GM12892 (cell line): ENCODE measurements around the gene ABCB1.

ENCODE experiments used
- DNase-seq: peaks from one replicate; pipeline ENCODE4 v3.0.0; 2011; ENCODE audit not compliant: insufficient read length
- FAIRE-seq: peaks from 2 replicates; lab custom pipeline; 2011; peaks lifted over from hg19 to GRCh38; lab: Jason Lieb, UNC
- POLR2A ChIP-seq: IDR thresholded peaks from 2 replicates; pipeline ENCODE4 v1.6.1; 2011; ENCODE audit warnings: low read depth, low read length, control low read depth
- POLR2AphosphoS5 ChIP-seq: IDR thresholded peaks from 2 replicates; pipeline ENCODE4 v1.6.1; 2011; ENCODE audit warnings: low read depth, low read length, control low read depth
- TAF1 ChIP-seq: IDR thresholded peaks from 2 replicates; pipeline ENCODE4 v1.6.1; 2011; ENCODE audit warnings: low read depth, mild to moderate bottlenecking, control low read depth, low read length, borderline replicate concordance

Gene ABCB1

DNA sequence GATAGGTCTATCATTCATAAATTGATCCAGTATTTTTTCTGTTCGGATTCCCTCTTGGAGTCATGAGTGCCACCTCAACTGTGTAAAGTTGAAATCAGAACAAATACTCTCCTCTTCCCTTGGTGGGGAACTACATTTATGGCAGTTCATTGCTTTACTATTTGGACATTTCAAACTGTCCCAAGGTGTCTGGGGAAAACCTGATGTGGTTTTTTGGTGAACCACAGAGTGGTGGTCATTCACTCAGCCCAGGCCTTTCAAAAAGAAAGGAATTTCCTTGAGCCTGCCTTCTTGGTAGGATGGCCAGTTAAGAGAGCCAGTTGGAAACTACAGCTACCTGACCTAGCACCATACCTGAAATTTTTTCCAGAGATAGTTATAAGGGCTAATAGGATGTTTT lies 59.0 kb downstream of the ABCB1 start:
- no peak for TF ChIP-seq TAF1
- FAIRE-seq (no peak), DNase-seq (no peak)

DNA sequence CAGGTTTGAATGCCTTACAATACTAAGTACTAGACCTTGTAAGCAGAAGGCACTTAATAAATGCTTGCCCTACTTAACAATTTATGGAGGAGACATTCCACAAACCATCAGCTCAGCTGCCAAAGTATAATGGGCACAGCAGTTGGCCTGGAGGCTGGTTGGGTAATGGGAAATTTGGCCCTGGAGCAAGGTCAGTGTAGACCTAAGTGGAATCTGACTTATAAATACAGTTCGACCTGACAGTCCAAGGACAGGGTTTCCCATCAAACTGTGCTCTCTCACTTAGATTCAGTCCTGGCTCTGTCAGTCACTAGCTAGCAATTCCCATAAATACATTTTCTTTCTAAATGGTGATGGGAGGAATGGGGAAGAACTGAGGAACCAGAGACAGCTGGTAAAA lies 62.6 kb downstream of the ABCB1 start:
- DNase-seq (no peak), FAIRE-seq (no peak)
- no peak for TF ChIP-seq POLR2AphosphoS5
- TF ChIP-seq TAF1 = no peak
- TF ChIP-seq POLR2A = no peak

DNA sequence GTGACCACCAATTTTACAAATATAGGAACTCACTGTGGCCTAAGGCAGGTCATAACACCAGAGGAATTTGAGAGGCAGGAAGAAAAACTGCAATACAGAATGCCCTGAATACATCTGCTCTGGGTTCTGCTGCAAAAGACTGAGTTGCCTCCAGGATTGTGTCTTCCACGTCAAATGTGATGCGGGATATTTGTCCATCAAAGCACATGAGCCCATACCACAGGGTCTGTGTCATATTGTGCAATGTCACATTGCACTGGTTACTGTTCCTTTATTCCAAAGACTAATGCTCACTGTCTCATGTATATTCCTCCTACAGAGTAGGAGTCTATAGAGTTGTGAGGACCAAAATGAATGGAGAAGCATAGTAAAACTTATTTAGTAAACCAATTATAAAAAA lies 66.6 kb downstream of the ABCB1 start:
- TF ChIP-seq TAF1 = no peak
- no peak for TF ChIP-seq POLR2AphosphoS5
- TF ChIP-seq POLR2A = no peak
- FAIRE-seq = no peak
- DNase-seq = no peak

DNA sequence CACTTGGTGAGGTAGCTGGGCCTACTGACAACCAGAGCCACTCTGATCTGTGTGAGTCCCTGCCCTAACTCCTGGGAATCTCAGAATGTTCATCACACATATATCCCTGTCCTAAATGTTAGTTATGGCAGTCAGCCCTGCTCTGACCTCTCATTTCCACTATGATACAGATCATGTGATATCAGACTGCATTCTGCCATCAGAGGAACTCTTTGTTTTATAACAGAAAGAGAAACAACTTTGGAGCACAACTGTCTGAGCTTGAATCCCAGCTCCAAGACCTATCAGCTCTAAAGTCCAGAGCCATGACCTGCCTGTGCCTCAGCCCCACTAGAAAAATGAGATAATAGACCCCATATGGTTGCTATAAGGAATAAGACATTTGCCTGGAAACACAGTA lies 70.6 kb downstream of the ABCB1 start:
- FAIRE-seq = no peak
- DNase-seq = no peak
- TF ChIP-seq POLR2AphosphoS5 (no peak), POLR2A (no peak), TAF1 (no peak)

DNA sequence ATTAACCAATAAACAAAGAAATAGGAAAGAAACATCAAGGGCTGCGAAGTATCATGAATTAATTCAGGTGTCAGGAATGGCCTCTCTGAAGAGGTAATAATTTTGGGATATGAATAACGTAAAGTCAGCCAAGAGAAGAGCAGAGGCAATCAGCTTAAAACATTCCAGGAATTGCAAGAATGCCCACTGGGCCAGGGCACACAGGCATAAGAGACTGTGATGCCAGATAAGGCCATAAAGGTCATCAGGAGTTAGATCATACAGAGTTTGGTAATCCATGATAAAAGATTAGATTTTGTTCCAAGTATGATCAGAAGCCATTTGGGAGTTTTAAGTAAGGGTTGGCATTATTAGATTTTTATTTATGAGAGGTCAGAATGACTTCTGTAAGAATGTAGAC lies 72.0 kb downstream of the ABCB1 start:
- no peak for FAIRE-seq
- DNase-seq = no peak
- TF ChIP-seq POLR2AphosphoS5 (no peak), POLR2A (no peak), TAF1 (no peak)

DNA sequence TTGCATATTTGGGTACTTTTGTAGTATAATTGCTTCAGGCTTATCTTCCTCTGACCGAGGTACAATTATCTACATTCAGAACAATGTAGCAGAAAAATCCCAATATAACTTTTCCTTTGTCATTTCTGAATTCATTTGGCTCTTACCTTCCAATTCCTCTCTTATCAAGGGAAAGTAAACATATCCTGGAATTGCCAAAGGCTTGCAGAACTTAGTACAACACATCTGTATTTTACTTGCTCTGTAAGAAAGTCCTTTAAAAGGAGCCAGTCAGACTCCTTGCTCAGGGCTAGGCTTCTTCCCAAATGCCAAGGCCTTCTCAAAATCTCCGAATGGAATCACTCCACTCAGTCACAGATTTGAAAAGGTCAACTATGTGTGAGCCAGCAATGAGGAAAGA lies 81.9 kb downstream of the ABCB1 start:
- DNase-seq = no peak
- no peak for TF ChIP-seq POLR2AphosphoS5
- TF ChIP-seq TAF1 = no peak
- TF ChIP-seq POLR2A = no peak

DNA sequence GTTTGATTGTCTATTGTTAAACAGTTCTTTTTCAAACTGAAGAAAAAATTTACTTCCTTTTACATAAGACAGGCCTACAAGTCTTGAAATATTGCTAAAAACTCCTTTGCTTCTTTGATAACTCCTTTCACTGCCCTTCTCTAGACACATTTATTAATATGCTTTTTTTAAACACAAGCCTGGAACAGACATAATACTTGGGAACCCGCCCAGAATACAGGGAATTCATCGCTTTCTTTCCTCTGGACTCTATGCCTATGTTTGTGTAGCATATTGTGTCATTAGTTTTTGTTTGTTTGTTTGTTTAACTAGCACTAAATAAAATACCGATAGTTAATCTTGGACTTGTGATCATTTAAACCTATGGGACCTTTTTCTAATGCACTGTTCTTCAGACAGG lies 82.8 kb downstream of the ABCB1 start:
- DNase-seq (no peak), FAIRE-seq (no peak)
- no peak for TF ChIP-seq POLR2AphosphoS5
- no peak for TF ChIP-seq TAF1
- no peak for TF ChIP-seq POLR2A

More for the DNA sequence above, 81.9 kb downstream of the ABCB1 start:
- FAIRE-seq = no peak

DNA sequence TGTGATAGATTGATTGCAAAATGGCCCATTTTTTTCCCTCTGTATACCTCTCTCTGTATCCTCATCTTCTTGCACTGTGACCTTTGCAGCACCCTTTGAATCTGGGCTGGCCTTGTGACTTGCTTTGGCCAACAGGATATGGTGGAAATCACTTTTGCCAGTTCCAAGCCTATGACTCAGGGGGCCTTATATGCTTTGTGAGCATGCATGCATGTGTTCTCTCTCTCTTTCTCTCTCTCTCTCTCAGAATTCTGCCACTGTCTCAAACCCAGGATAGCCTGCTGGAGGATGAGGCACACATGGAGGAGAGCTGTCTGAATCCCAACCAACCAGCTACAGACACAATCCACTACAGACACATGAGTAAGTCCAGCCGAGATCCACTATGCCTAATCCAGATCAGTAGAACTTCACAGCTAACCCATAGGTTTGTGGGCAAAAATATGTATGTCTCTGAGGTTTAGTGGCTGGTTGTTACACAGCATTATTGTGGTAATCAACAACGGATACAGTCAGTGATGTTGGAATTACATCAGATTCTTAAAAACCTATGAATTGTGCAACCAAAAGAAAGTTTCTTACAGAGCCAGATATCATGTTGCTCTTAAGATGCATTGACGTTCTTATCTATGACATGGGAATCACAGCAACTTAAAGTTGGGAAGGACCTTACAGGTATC lies 83.4 kb downstream of the ABCB1 start:
- DNase-seq = no peak
- no peak for FAIRE-seq
- TF ChIP-seq TAF1 = no peak
- no peak for TF ChIP-seq POLR2A
- no peak for TF ChIP-seq POLR2AphosphoS5

DNA sequence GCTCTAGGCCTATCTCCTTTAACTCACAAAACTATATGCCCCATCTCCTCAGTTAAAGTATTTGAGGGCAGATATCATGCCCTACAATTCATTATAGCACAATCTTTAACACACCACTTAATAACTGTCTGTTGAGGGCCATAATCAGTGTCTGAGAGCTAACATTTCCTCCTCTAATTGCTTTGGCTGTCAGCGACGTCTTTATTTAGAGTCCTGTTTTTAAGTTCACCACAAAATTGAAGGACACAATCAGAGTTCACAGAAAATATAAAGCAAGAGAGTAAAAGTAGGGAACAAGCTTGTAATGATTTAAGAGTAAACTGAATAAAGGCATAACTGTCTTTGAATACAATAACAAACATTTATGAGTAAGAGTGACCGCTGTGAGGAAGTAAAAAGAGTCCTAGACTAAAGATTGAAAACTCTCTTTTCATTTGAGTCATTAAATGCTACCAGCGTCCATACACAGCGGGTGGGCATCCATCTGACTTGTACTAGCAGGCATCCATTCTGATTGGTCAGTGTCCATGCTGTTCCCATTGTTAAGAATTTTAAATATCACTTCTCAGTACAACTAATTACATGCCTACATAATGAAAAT lies 86.8 kb downstream of the ABCB1 start:
- TF ChIP-seq POLR2A = no peak
- no peak for TF ChIP-seq TAF1
- TF ChIP-seq POLR2AphosphoS5 = no peak
- FAIRE-seq (no peak), DNase-seq (no peak)

DNA sequence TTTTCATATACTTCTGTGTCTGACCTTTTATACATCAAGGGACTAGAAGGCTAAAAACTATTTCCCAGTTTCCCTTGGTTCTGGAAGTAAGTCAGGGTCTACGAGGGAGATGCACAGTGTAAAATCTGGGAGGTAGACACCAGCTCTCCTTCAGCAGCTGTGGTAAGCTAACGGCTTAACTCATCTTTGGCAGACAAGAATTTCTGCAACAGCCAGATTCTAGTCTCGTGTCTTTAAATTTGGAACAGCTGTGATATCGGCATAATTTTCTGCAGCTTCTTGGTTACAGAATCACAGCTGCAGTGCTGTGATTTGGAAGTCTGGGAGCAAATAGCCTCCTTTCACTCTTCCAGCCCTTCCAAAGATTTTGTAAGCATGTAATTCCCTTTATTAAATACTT lies 87.8 kb downstream of the ABCB1 start:
- DNase-seq (no peak), FAIRE-seq (no peak)
- TF ChIP-seq TAF1 (no peak), POLR2AphosphoS5 (no peak), POLR2A (no peak)

DNA sequence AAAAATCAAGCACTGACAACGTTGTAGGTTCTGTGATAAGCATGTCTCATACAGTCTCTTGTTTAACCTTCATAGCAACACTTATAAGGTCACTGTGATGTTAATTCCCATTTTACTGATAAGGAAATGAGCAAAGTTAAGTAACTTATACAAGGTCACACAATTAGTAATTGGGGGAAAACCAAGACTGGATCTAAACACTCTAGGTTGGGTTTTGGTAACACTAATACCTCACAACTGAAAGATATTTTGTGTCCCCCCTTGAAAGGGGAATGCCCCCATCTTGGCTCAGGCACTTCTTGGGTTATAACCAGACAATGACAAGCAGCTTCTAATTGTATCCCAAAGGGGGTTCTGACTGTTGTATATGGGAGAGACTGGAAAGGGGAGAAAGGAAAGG lies 89.2 kb downstream of the ABCB1 start:
- no peak for FAIRE-seq
- TF ChIP-seq TAF1 (no peak), POLR2AphosphoS5 (no peak), POLR2A (no peak)
- no peak for DNase-seq

DNA sequence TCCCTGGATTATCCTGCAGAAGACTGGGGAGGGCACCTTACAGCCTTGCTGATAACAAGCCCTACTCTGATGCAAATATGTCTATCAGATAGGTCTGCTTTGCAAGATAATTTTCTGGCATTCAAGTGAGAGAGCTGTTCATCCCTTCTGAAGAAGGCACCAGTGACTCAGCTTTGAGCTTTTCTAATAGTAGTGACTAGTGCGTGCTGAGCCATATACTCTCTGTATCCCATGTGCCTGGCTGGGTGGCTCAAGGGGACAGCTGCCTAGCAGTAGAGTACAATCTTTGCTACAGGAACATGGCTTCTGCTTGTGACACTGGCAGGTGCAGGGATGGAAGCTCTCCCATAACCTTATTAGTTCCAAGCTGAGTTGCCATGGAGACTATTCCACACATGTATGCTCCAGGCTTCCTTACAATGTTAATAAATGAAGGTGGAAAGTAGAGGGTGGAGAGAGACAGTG lies 90.2 kb downstream of the ABCB1 start:
- DNase-seq = no peak
- TF ChIP-seq POLR2A = no peak
- TF ChIP-seq POLR2AphosphoS5 = no peak
- no peak for TF ChIP-seq TAF1
- no peak for FAIRE-seq

DNA sequence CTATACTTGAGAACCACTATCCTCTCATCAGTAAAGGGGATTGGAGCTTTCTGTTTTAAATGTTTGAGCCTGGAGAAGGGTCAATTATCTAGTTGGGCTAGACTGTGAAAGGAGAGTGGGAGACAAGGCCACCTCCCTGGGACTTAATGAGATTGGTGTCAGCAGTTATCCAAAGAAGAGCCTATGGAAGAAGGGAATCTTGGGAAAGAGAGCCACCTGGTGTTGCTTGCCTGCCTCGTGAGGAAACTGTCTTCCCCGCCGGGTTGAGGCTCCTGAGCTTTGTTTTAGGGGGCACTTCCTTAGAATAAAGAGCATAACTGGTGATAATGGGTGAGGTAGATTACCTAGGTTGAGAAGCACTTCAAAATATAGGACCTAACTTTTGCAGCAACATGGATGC lies 93.2 kb downstream of the ABCB1 start:
- FAIRE-seq = no peak
- DNase-seq = no peak
- no peak for TF ChIP-seq POLR2AphosphoS5
- no peak for TF ChIP-seq POLR2A
- TF ChIP-seq TAF1 = no peak
